K562 (cell line): ENCODE data around the gene CDCA4. TPM values are rescaled to one million over a fixed set of nuclear protein-coding genes. Genes with fewer than 3 reads are reported as not detected.

Experiments
- ATAC-seq: fragments of 200-7000 bp; cut with Tn5 transposase; 3 replicates; pipeline ENCODE4 v1.9.1; 2020; ENCODE audit warnings: moderate library complexity
- BruUV-seq: library from RNA; stranded (reverse); fragments of 400-500 nt; replicated peaks from 2 replicates; lab custom pipeline; 2021; lab: Mats Ljungman, UMichigan
- CTCF ChIA-PET: fragments of 300-600 bp; formaldehyde crosslinking; extraction: SDS; loops from one replicate; lab custom pipeline; 2021; ENCODE audit warnings: low intra/inter-chr PET ratio; lab: Yijun Ruan, JAX
- POLR2A ChIA-PET: fragments of 300-600, 350-650 bp; sonication (Branson Sonifier 250); formaldehyde crosslinking; extraction: SDS; loops from one replicate; lab custom pipeline; 2021; ENCODE audit warnings: antibody characterized with exemption, inconsistent platforms; lab: Yijun Ruan, JAX
- DNase-seq, 4 experiments: peaks; one replicate each; pipeline versions ENCODE4 v3.0.0 to v3.0.0-alpha.2; 2011 to 2018; ENCODE audit warnings: low spot score in 3 of 4, mixed read lengths in 3 of 4; ENCODE audit errors: extremely low read depth in 1 of 4
- FAIRE-seq: peaks from 2 replicates; lab custom pipeline; 2011; peaks lifted over from hg19 to GRCh38; lab: Jason Lieb, UNC
- H2AFZ ChIP-seq: 2 replicates; pipeline ENCODE4 v1.6.0; 2011; ENCODE audit warnings: low read depth, low read length, control low read depth, inconsistent platforms
- H3K27ac ChIP-seq: fragments of 200-600 bp; 3 replicates; pipeline ENCODE4 v1.8.0; 2011; ENCODE audit warnings: low read depth, mild to moderate bottlenecking, control low read depth, inconsistent platforms, low read length, moderate library complexity, mixed read lengths; ENCODE audit errors: extremely low read depth
- H3K27me3 ChIP-seq, 2 experiments: fragments of 300-600 bp in 1 of 2; 2 replicates in 1 of 2; 3 replicates in 1 of 2; pipeline versions ENCODE4 v1.6.0 to v1.8.0; 2011; ENCODE audit warnings: inconsistent platforms in 2 of 2, low read length in 2 of 2, mild to moderate bottlenecking in 1 of 2, mixed read lengths in 1 of 2, moderate library complexity in 1 of 2; ENCODE audit not compliant: control insufficient read depth in 2 of 2, insufficient read depth in 2 of 2
- H3K36me3 ChIP-seq: fragments of 300-600 bp; 3 replicates; pipeline ENCODE4 v1.8.0; 2011; ENCODE audit warnings: mild to moderate bottlenecking, low read length, inconsistent platforms; ENCODE audit not compliant: control insufficient read depth, insufficient read depth
- H3K4me1 ChIP-seq, 2 experiments: fragments of 200-600 bp in 1 of 2; replicated peaks in 1 of 2; 2 replicates in 1 of 2; 3 replicates in 1 of 2; pipeline versions ENCODE4 v1.5.1 to v1.8.0; 2011; ENCODE audit warnings: inconsistent platforms in 2 of 2, low read length in 2 of 2, mild to moderate bottlenecking in 1 of 2, mixed read lengths in 1 of 2, moderate library complexity in 1 of 2; ENCODE audit not compliant: control insufficient read depth in 2 of 2, insufficient read depth in 2 of 2
- H3K4me2 ChIP-seq: 2 replicates; pipeline ENCODE4 v1.6.1; 2011; ENCODE audit warnings: low read length, control low read depth, inconsistent platforms, mixed read lengths; ENCODE audit not compliant: insufficient read depth
- H3K4me3 ChIP-seq: fragments of 200-600 bp; sonication (generic), shearing (Covaris generic); 2 replicates; pipeline ENCODE4 v1.5.1; 2016; ENCODE audit warnings: control low read depth, inconsistent platforms
- H3K79me2 ChIP-seq: fragments of 200-600 bp; 3 replicates; pipeline ENCODE4 v1.8.0; 2011; ENCODE audit warnings: low read length, inconsistent platforms; ENCODE audit not compliant: control insufficient read depth, insufficient read depth
- H3K9ac ChIP-seq, 2 experiments: 2 replicates each; pipeline versions ENCODE4 v1.6.0 to v1.6.1; 2011; ENCODE audit warnings: low read depth in 2 of 2, low read length in 2 of 2, control low read depth in 1 of 2, inconsistent platforms in 1 of 2, mild to moderate bottlenecking in 1 of 2, mixed read lengths in 1 of 2; ENCODE audit not compliant: insufficient read depth in 1 of 2
- H3K9me1 ChIP-seq: one replicate; pipeline ENCODE4 v1.6.0; 2011; ENCODE audit warnings: inconsistent platforms, mild to moderate bottlenecking, low read length, moderate library complexity; ENCODE audit not compliant: control insufficient read depth, insufficient read depth
- H3K9me3 ChIP-seq: replicated peaks from 2 replicates; pipeline ENCODE4 v1.5.1; 2011; ENCODE audit warnings: low read depth, low read length, inconsistent platforms; ENCODE audit not compliant: control insufficient read depth, insufficient read depth
- H4K20me1 ChIP-seq: replicated peaks from 2 replicates; pipeline ENCODE4 v1.6.1; 2011; ENCODE audit warnings: low read length, inconsistent platforms, mixed read lengths; ENCODE audit not compliant: control insufficient read depth, insufficient read depth
- FOXK2 ChIP-seq, 2 experiments: fragments of 450-650 bp; IDR thresholded peaks in 1 of 2; conservative IDR thresholded peaks in 1 of 2; 2 replicates each; pipeline ENCODE4 v1.6.1; 2016; ENCODE audit warnings: low read depth in 2 of 2, mild to moderate bottlenecking in 1 of 2
- SETDB1 ChIP-seq: IDR thresholded peaks from one replicate; pipeline ENCODE4 v1.6.1; 2012; ENCODE audit warnings: low read length, control low read depth, inconsistent platforms
- ZNF445 ChIP-seq: fragments of 250-450 bp; sonication (Bioruptor Pico); IDR thresholded peaks from 2 replicates; pipeline ENCODE4 v1.4.0; 2020; ENCODE audit warnings: low read depth, mild to moderate bottlenecking, moderate library complexity
- WGBS: fragments of 100-300 bp; shearing (Covaris generic); methylation state at CpG from one replicate; pipeline ENCODE4 v1.1.6; 2016; ENCODE audit warnings: low coverage, mixed read lengths; ENCODE audit not compliant: insufficient coverage; ENCODE audit errors: missing lambda C conversion rate; 5-methylcytosine and 5-hydroxymethylcytosine counted together
- in situ Hi-C: fragments of 300-500 bp; cut with MboI; formaldehyde crosslinking; loops from 4 replicates; pipeline ENCODE4 v1.15.0; 2018; ENCODE audit warnings: inconsistent platforms, mixed read lengths
- intact Hi-C: fragments of 100-400 bp; cut with micrococcal nuclease; formaldehyde crosslinking; loops from 2 replicates; pipeline ENCODE4 v1.14.2; 2022
- polyA plus RNA-seq, 8 experiments: library from polyadenylated mRNA; depleted of rRNA in 4 of 8; stranded (reverse) in 5 of 8; unstranded in 3 of 8; fragments of >200 nt; fragmentation: Nextera tagmentation in 2 of 8; fragmentation: Illumina TruSeq in 1 of 8; extraction: Ambion mirVana in 2 of 8; extraction: Trizol in 1 of 8; gene quantifications; 2 replicates each; pipeline versions ENCODE4 v1.2.1 to v1.2.3, GENCODE V29; 2011 to 2014; ENCODE audit warnings: inconsistent platforms in 1 of 8, missing spikeins in 1 of 8
- total RNA-seq, 7 experiments: library from RNA; depleted of rRNA in 6 of 7; stranded (reverse); fragments of >200 nt in 6 of 7; fragmentation: Illumina TruSeq in 2 of 7; extraction: Trizol in 2 of 7; gene quantifications; 2 replicates each; pipeline versions ENCODE4 v1.2.1 to v1.2.3, GENCODE V29; 2011 to 2021; ENCODE audit warnings: low replicate concordance in 1 of 7

CDCA4 gene
- total and polyA plus RNA-seq, 9 of the 15 experiments (the other 6 are each of a cell fraction or from before 2014, with no cell fraction given), result 6.6 to 44.2 (median 23.0) TPM

GRCh38 chr14:104967386-104968152, 53.3 kb downstream of the CDCA4 start:
- ATAC-seq (peak; percentile 39), FAIRE-seq (no peak), DNase-seq (no peak)
- H3K27ac ChIP-seq, result no peak overlapping the region
- H3K9ac ChIP-seq, result no peak overlapping the region; a peak in 1 of 4 replicates
- no peak overlapping the region for H3K4me3 ChIP-seq
- H3K36me3 ChIP-seq, result no peaks in the 10 kb centered on the region
- intact Hi-C loops (no loop called here), in situ Hi-C loops (no loop called here)
- 4% methylated on average over 19 of the region's 36 CpGs for WGBS
- POLR2A ChIA-PET, result interaction anchor here (0.6 kb wide), 2 partner anchors 100 to 358 kb away, joined by 3 to 4 read pairs; no protein-coding TSS in a partner anchor
- H3K9me1 ChIP-seq, result no peaks in the 10 kb centered on the region
- peaks cover 0 to 47% of the 10 kb centered on the region in 2 experiments; a peak in 3 of 5 replicates for H3K4me1 ChIP-seq
- H3K27me3 ChIP-seq, result peaks cover 5 to 34% of the 10 kb centered on the region in 2 experiments; a peak in 2 of 5 replicates
- H3K9me3 ChIP-seq, result no peaks in the 10 kb centered on the region
- H2AFZ ChIP-seq, result no peak overlapping the region
- no TSS peak for BruUV-seq
- TF ChIP-seq SETDB1 (no peak), ZNF445 (CRISPR knock-in tag) (no peak)
- CTCF ChIA-PET, result no interaction called here
- H3K79me2 ChIP-seq, result no peaks in the 10 kb centered on the region
- H4K20me1 ChIP-seq, result peaks cover 6% of the 10 kb centered on the region; the same call in 1 of the 2 replicates
- no peak overlapping the region for H3K4me2 ChIP-seq

GRCh38 chr14:104966981-104967385, 53.9 kb downstream of the CDCA4 start:
- Histone ChIP-seq H3K9ac (no peak overlapping the region; a peak in 1 of 4 replicates), H2AFZ (no peak overlapping the region), H3K79me2 (no peaks in the 10 kb centered on the region), H3K9me1 (no peaks in the 10 kb centered on the region), H3K27me3 (peaks cover 5 to 40% of the 10 kb centered on the region in 2 experiments; a peak in 3 of 5 replicates), H3K27ac (no peak overlapping the region), H3K4me3 (no peak overlapping the region), H3K4me1 (peaks cover 0 to 42% of the 10 kb centered on the region in 2 experiments; a peak in 3 of 5 replicates), H3K4me2 (no peak overlapping the region), H3K36me3 (no peaks in the 10 kb centered on the region), H3K9me3 (no peaks in the 10 kb centered on the region), H4K20me1 (peaks cover 6% of the 10 kb centered on the region; the same call in 1 of the 2 replicates)
- ChIA-PET CTCF (no interaction called here), POLR2A (interaction anchor here (0.6 kb wide), 1 partner anchor 101 kb away, joined by 4 read pairs; no protein-coding TSS in a partner anchor)
- no peak for TF ChIP-seq FOXK2 (conservative IDR thresholded peaks at IDR 0.05 in 1 of 2, IDR thresholded peaks at IDR 0.05 in 1 of 2; ENCODE audit: low read depth in 2 of 2)
- WGBS, result 14% methylated on average over 1 of the region's 8 CpGs
- FAIRE-seq (no peak), DNase-seq (no peak), ATAC-seq (no peak)
- in situ Hi-C loops (no loop called here), intact Hi-C loops (no loop called here)
- no TSS peak for BruUV-seq
